K562 (cell line): Measurements from ENCODE around the gene EXTL1. TPM values are rescaled to one million over a fixed set of nuclear protein-coding genes. Genes with fewer than 3 reads are reported as not detected.

Source experiments
- ATF4 ChIP-seq: fragments of 450-650 bp; formaldehyde crosslinking; IDR thresholded peaks from 2 replicates; pipeline ENCODE4 v1.4.0; 2022; ENCODE audit warnings: mild to moderate bottlenecking, moderate library complexity
- FOXO4 ChIP-seq: fragments of 450-650 bp; formaldehyde crosslinking; IDR thresholded peaks from 2 replicates; pipeline ENCODE4 v1.4.0; 2020; ENCODE audit warnings: mild to moderate bottlenecking, moderate library complexity
- FUS ChIP-seq: fragments of 200-400 bp; formaldehyde crosslinking; optimal IDR thresholded peaks from 2 replicates; pipeline ENCODE3; 2017; ENCODE audit warnings: low read depth, low read length
- ID3 ChIP-seq, 2 experiments: fragments of 250-450 bp in 1 of 2; fragments of 450-650 bp in 1 of 2; sonication (Bioruptor Pico) in 1 of 2; IDR thresholded peaks; 2 replicates each; pipeline versions ENCODE4 v1.6.1 to v1.8.0; 2016 to 2021; ENCODE audit warnings: mild to moderate bottlenecking in 2 of 2, moderate library complexity in 2 of 2, missing compliant biosample characterization in 1 of 2, missing genetic modification characterization in 1 of 2
- SIX5 ChIP-seq, 2 experiments: IDR thresholded peaks; 2 replicates each; pipeline ENCODE4 v1.6.1; 2011; ENCODE audit warnings: low read length in 2 of 2, borderline replicate concordance in 1 of 2, low read depth in 1 of 2, mild to moderate bottlenecking in 1 of 2, moderate library complexity in 1 of 2; ENCODE audit not compliant: insufficient read depth in 1 of 2
- ZNF23 ChIP-seq: fragments of 250-450 bp; sonication (Bioruptor Pico); IDR thresholded peaks from 2 replicates; pipeline ENCODE4 v1.4.0; 2020; ENCODE audit warnings: mild to moderate bottlenecking
- polyA plus RNA-seq, 8 experiments: library from polyadenylated mRNA; depleted of rRNA in 4 of 8; stranded (reverse) in 5 of 8; unstranded in 3 of 8; fragments of >200 nt; fragmentation: Nextera tagmentation in 2 of 8; fragmentation: Illumina TruSeq in 1 of 8; extraction: Ambion mirVana in 2 of 8; extraction: Trizol in 1 of 8; gene quantifications; 2 replicates each; pipeline versions ENCODE4 v1.2.1 to v1.2.3, GENCODE V29; 2011 to 2014; ENCODE audit warnings: inconsistent platforms in 1 of 8, missing spikeins in 1 of 8
- total RNA-seq, 7 experiments: library from RNA; depleted of rRNA in 6 of 7; stranded (reverse); fragments of >200 nt in 6 of 7; fragmentation: Illumina TruSeq in 2 of 7; extraction: Trizol in 2 of 7; gene quantifications; 2 replicates each; pipeline versions ENCODE4 v1.2.1 to v1.2.3, GENCODE V29; 2011 to 2021; ENCODE audit warnings: low replicate concordance in 1 of 7
- TF ChIP-seq, protein P1 (sequence below), 2 experiments: fragments of 450-650 bp; formaldehyde crosslinking in 1 of 2; IDR thresholded peaks; 2 replicates each; pipeline versions ENCODE4 v1.4.0 to v1.6.1; 2014 to 2020; ENCODE audit warnings: mild to moderate bottlenecking in 2 of 2, borderline replicate concordance in 1 of 2, low read depth in 1 of 2
- TF ChIP-seq, protein P2 (sequence below): fragments of 250-450 bp; sonication (Bioruptor Pico); IDR thresholded peaks from 2 replicates; pipeline ENCODE4 v1.4.0; 2020; ENCODE audit warnings: mild to moderate bottlenecking, moderate library complexity, borderline replicate concordance

Gene EXTL1
- total and polyA plus RNA-seq, 9 of the 15 experiments (the other 6 are each of a cell fraction or from before 2014, with no cell fraction given) = 0.04 to 0.23 (median 0.08) TPM; not detected in 3

- TF ChIP-seq, protein P1, sequence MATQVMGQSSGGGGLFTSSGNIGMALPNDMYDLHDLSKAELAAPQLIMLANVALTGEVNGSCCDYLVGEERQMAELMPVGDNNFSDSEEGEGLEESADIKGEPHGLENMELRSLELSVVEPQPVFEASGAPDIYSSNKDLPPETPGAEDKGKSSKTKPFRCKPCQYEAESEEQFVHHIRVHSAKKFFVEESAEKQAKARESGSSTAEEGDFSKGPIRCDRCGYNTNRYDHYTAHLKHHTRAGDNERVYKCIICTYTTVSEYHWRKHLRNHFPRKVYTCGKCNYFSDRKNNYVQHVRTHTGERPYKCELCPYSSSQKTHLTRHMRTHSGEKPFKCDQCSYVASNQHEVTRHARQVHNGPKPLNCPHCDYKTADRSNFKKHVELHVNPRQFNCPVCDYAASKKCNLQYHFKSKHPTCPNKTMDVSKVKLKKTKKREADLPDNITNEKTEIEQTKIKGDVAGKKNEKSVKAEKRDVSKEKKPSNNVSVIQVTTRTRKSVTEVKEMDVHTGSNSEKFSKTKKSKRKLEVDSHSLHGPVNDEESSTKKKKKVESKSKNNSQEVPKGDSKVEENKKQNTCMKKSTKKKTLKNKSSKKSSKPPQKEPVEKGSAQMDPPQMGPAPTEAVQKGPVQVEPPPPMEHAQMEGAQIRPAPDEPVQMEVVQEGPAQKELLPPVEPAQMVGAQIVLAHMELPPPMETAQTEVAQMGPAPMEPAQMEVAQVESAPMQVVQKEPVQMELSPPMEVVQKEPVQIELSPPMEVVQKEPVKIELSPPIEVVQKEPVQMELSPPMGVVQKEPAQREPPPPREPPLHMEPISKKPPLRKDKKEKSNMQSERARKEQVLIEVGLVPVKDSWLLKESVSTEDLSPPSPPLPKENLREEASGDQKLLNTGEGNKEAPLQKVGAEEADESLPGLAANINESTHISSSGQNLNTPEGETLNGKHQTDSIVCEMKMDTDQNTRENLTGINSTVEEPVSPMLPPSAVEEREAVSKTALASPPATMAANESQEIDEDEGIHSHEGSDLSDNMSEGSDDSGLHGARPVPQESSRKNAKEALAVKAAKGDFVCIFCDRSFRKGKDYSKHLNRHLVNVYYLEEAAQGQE (IDR thresholded peaks at IDR 0.05; ENCODE audit: borderline replicate concordance) = peak; percentile 58
- TF ChIP-seq, protein P1 (CRISPR knock-in tag; IDR thresholded peaks at IDR 0.05; ENCODE audit: low read depth) = peak; percentile 76; the same call in 1 of the 2 replicates
- TF ChIP-seq ID3 (CRISPR knock-in tag; IDR thresholded peaks at IDR 0.05) (no peak), ID3 (tag; IDR thresholded peaks at IDR 0.05) (0 out of 2 replicates have a peak, but pooled peaks have one; percentile 13), ATF4 (CRISPR knock-in tag) (peak; percentile 57; the same call in 1 of the 2 replicates), ZNF23 (CRISPR knock-in tag) (no peak), FUS (no peak), FOXO4 (no peak), SIX5 (IDR thresholded peaks at IDR 0.05; ENCODE audit: borderline replicate concordance in 1 of 2, insufficient read depth in 1 of 2, low read depth in 1 of 2, low read length in 2 of 2) (no peak)
- TF ChIP-seq, protein P2, sequence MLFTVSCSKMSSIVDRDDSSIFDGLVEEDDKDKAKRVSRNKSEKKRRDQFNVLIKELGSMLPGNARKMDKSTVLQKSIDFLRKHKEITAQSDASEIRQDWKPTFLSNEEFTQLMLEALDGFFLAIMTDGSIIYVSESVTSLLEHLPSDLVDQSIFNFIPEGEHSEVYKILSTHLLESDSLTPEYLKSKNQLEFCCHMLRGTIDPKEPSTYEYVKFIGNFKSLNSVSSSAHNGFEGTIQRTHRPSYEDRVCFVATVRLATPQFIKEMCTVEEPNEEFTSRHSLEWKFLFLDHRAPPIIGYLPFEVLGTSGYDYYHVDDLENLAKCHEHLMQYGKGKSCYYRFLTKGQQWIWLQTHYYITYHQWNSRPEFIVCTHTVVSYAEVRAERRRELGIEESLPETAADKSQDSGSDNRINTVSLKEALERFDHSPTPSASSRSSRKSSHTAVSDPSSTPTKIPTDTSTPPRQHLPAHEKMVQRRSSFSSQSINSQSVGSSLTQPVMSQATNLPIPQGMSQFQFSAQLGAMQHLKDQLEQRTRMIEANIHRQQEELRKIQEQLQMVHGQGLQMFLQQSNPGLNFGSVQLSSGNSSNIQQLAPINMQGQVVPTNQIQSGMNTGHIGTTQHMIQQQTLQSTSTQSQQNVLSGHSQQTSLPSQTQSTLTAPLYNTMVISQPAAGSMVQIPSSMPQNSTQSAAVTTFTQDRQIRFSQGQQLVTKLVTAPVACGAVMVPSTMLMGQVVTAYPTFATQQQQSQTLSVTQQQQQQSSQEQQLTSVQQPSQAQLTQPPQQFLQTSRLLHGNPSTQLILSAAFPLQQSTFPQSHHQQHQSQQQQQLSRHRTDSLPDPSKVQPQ (CRISPR knock-in tag) = no peak
Measured at GRCh38 chr1:26035203-26035958, 13.8 kb downstream of the EXTL1 start (continued).
